Stimulated activated naive CD8-positive, alpha-beta T cell treated with anti-CD3 and anti-CD28 coated beads, Interleukin-15, amount 100 ng/mL, for 72 hours (primary cell): ENCODE data around the gene TESMIN.
A peak's percentile ranks its signal among the peaks of the same experiment; 100 is the strongest.

Experiments
- ATAC-seq: fragments of 150-1000 bp; cut with Tn5 transposase; 2 replicates; pipeline ENCODE4 v1.10.0; 2021; ENCODE audit warnings: mild to moderate bottlenecking, moderate library complexity
- DNase-seq, 2 donors: peaks; one replicate each; pipeline ENCODE4 v3.0.0; 2021 to 2022
- H3K27ac Mint-ChIP-seq, 2 donors: one replicate each; pipeline ENCODE4 v1.8.0; 2022; ENCODE audit warnings: mild to moderate bottlenecking in 2 of 2, mixed read lengths in 2 of 2, moderate library complexity in 2 of 2
- H3K27me3 Mint-ChIP-seq: one replicate; pipeline ENCODE4 v1.8.0; 2022; ENCODE audit warnings: mixed read lengths
- H3K4me1 Mint-ChIP-seq: one replicate; pipeline ENCODE4 v1.8.0; 2022; ENCODE audit warnings: mild to moderate bottlenecking, mixed read lengths
- H3K4me3 Mint-ChIP-seq, 2 donors: one replicate each; pipeline ENCODE4 v1.8.0; 2022; ENCODE audit warnings: mild to moderate bottlenecking in 2 of 2, mixed read lengths in 2 of 2, moderate library complexity in 1 of 2
- H3K9me3 Mint-ChIP-seq, 2 donors: one replicate each; pipeline ENCODE4 v1.8.0; 2022; ENCODE audit warnings: mixed read lengths in 2 of 2

Gene TESMIN

DNA sequence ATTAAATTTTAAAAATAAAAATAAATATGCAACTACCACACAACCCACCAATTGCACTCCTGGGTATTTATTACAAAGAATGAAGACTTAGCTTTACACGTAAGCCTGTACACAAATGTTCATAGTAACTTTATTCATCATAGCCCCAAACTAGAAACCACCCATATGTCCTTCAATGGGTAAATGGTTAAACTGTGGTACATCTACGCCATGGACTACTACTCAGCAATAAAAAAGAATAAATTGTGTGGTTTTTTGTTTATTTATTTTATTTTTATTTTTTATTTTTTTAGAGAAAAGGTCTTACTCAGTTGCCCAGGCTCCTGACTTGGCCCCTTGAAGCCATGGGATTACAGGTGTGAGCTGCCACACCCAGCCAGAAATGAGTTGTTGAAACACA lies 52.3 kb downstream of the TESMIN start:
- no peak for DNase-seq
- H3K4me1 Mint-ChIP-seq, result no peaks in the 10 kb centered on the region
- peaks cover 3% of the 10 kb centered on the region for H3K27me3 Mint-ChIP-seq
- no peak overlapping the region for H3K4me3 Mint-ChIP-seq
- peaks cover 5 to 8% of the 10 kb centered on the region in 2 donors for H3K9me3 Mint-ChIP-seq
- ATAC-seq, result no peak
- no peak overlapping the region for H3K27ac Mint-ChIP-seq

DNA sequence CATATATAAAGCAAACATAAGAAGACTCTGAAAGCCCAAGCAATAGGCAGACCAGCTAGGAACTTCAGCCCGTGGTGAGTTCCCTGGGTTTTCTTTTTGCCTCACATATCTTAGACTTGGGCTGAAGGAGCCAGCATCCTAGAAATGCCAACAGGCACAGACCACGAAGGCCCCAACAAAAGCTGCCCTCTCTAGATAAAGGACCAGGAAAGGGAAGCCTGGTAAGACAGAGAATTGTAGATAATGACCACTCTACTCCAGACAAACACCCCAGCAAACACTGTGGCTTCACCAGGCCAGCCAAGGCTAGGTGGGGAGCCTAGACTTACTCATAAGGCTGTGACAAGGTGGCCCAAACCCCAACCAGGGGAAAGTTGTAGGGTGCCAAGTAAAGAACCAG lies 55.8 kb downstream of the TESMIN start:
- peaks cover 30% of the 10 kb centered on the region for H3K27me3 Mint-ChIP-seq
- DNase-seq, result no peak
- no peak overlapping the region for H3K4me3 Mint-ChIP-seq
- H3K27ac Mint-ChIP-seq, result no peak overlapping the region
- ATAC-seq, result no peak
- H3K9me3 Mint-ChIP-seq, result peaks cover 5 to 8% of the 10 kb centered on the region in 2 donors
- peaks cover 11% of the 10 kb centered on the region for H3K4me1 Mint-ChIP-seq

DNA sequence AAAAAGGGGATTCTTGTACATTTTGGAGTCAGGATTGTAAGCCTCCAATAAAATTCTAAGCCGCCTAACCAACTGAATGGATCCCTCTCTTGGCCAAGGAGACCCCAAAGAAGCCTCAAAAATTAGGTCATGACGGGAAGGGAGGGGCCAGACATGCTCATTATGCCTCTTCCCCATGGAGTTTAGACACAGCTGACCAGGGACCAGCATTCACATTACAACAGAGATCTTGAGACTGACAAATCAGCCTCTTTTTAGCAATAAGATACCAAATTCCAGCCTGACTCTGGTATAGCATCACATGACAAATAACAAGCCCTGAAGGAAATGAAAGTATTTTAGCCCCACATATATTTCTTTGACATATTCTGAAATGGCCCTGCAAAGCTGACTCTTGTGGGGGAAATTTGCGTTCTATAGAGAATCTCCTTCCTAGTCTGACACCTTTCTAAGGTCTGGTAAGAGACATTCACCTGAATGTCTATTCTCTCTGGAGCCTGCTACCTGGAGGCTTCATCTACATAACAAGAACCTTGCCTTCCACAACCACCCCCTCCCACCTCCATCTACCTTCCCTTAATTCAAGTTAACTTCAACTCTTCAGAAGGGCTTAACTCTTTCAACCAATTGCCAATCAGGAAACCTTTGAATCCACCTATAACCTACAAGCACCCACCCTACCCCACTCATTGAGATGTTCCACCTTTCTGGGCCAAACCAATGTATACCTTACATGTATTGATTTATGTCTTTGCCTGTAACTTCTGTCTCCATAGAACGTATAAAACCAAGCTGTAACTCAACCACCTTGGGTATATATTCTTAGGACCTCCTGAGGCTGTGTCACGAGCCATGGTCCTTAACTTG lies 56.7 kb downstream of the TESMIN start:
- Mint-ChIP-seq H3K4me1 (peaks cover 20% of the 10 kb centered on the region), H3K4me3 (no peak overlapping the region), H3K9me3 (peaks cover 5 to 8% of the 10 kb centered on the region in 2 donors), H3K27me3 (peaks cover 35% of the 10 kb centered on the region), H3K27ac (no peak overlapping the region)
- no peak for DNase-seq
- no peak for ATAC-seq

DNA sequence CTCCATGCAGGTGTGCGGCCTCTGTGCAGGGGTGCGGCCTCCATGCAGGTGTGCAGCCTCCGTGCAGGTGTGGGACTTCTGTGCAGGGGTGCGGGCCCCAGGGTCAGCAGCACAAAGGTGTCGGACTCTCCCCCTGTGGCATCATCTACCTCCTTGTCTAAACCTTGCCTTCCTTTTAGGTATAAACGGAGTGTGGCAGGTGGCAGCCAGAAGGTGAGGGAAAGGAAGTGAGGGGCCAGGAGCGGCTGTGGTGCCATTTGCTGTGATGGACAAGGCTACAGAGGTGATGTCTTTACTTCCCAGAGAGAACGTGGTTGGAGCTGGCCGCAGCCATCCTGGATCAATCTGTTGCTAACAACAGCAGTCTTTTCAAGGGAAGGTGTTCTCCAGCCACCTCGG lies 57.8 kb downstream of the TESMIN start:
- H3K27ac Mint-ChIP-seq, result no peak overlapping the region
- peaks cover 5 to 8% of the 10 kb centered on the region in 2 donors for H3K9me3 Mint-ChIP-seq
- peaks cover 22% of the 10 kb centered on the region for H3K4me1 Mint-ChIP-seq
- H3K27me3 Mint-ChIP-seq, result peaks cover 40% of the 10 kb centered on the region
- DNase-seq (no peak), ATAC-seq (no peak)
- no peak overlapping the region for H3K4me3 Mint-ChIP-seq

DNA sequence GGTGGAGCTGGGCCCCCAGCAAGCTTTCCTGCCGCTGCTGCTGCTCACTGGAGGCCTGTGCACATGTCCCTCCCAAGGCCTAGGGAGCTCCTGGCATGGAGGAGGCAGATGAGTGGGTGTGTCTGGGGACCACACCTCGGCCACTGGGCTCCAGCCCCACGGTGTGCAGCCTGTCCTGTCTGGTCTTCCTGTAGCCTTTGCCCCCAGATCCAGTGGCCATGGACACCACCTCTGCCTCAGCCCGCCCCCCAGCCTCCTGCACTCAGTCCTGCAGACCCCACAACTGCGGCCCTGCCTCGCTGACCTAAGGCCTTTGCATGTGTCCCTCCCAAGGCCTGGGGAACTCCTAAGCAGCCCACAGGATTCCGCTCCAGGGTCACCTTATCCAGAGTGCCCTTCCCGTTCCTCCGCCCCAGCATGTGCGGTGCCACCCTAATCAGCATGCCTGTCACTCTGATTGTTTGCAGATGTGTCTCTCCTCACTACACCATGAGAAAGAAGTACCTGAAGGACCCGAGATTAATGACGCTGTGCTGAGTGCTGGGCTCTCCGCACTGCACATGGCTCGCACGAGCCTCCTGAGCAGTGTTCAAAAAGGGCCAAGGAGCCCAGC lies 58.3 kb downstream of the TESMIN start:
- Mint-ChIP-seq H3K27ac (no peak overlapping the region), H3K27me3 (peaks cover 45% of the 10 kb centered on the region)
- ATAC-seq, result no peak

DNA sequence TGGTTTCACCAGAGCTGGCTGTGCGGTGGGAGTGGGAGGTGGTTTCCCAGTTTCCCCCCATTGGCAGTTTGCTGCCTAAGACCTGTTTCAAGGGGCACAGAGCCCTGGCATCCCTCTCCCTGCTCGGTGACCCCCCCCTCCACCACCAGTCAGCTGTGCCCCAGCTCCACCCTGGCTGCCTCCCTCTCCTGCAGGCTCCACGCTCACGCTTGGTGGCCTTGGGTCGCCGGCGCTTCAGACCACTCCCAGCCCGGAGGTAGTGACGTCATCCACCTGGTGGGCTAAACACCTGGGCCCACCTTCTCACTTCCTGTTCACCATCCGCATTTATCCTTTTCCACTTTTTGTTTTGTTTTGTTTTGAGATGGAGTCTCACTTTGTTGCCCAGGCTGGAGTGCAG lies 59.2 kb downstream of the TESMIN start:
- Mint-ChIP-seq H3K27ac (no peak overlapping the region), H3K4me1 (peaks cover 22% of the 10 kb centered on the region), H3K27me3 (peaks cover 53% of the 10 kb centered on the region), H3K9me3 (peaks cover 5 to 8% of the 10 kb centered on the region in 2 donors), H3K4me3 (no peak overlapping the region)
- DNase-seq (no peak), ATAC-seq (no peak)

More for the DNA sequence above, 58.3 kb downstream of the TESMIN start:
- DNase-seq, result no peak
- Mint-ChIP-seq H3K9me3 (peaks cover 5 to 8% of the 10 kb centered on the region in 2 donors), H3K4me1 (peaks cover 22% of the 10 kb centered on the region), H3K4me3 (no peak overlapping the region)

DNA sequence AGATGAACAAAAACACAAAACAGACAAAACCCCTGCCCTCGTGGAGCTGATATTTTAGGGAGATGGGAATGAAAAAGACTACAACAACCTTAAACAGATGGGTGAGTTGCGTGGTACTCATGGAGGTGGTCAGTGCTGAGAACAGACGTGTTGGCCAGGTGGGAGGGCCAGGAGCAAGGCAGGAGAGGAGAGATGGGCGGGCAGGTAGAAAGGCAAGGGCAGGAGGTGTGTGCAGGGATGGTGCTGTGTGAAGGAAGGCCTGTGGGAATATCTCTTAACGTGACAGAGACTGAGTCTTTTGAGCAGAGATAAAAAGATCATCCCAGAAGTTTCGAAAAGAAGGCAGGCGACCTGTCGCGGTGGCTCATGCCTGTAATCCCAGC lies 59.9 kb downstream of the TESMIN start:
- Mint-ChIP-seq H3K4me1 (peaks cover 22% of the 10 kb centered on the region), H3K9me3 (peaks cover 4 to 7% of the 10 kb centered on the region in 2 donors), H3K27me3 (peaks cover 60% of the 10 kb centered on the region), H3K4me3 (no peak overlapping the region), H3K27ac (no peak overlapping the region)
- DNase-seq (no peak), ATAC-seq (no peak)

DNA sequence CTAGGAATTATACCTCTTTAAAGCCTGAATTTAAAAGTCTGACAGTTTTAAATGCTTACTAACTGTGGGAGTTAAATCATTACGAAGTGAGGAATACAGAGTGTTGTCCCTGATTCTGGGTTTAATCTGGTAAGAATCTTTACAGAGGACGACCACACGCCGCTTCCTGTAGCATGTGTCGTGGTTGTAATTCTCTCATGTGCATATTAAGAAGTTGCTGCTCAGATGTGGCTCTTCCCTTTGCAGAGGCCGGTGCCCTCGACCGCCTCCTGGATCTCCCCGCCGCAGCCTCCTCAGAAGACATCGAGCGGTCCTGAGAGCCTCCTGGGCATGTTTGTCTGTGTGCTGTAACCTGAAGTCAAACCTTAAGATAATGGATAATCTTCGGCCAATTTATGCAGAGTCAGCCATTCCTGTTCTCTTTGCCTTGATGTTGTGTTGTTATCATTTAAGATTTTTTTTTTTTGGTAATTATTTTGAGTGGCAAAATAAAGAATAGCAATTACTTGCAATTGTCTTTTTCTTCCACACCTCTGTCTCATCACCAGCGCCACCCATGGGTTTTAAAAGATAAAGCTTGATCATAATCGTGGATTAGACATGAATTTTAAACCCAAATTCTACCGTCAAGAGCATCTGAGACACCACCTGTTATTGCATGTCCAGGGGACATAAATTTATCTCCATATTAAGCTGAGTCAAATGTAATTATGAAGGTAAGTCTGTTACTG lies 60.5 kb downstream of the TESMIN start:
- H3K27me3 Mint-ChIP-seq, result peaks cover 66% of the 10 kb centered on the region
- peak overlapping the region; percentile 17 to 63 for H3K4me3 Mint-ChIP-seq
- DNase-seq (peak; percentile 19 to 34), ATAC-seq (peak; percentile 82)
- H3K4me1 Mint-ChIP-seq, result peaks cover 22% of the 10 kb centered on the region
- peaks cover 0 to 1% of the 10 kb centered on the region in 2 donors for H3K9me3 Mint-ChIP-seq
- no peak overlapping the region for H3K27ac Mint-ChIP-seq

DNA sequence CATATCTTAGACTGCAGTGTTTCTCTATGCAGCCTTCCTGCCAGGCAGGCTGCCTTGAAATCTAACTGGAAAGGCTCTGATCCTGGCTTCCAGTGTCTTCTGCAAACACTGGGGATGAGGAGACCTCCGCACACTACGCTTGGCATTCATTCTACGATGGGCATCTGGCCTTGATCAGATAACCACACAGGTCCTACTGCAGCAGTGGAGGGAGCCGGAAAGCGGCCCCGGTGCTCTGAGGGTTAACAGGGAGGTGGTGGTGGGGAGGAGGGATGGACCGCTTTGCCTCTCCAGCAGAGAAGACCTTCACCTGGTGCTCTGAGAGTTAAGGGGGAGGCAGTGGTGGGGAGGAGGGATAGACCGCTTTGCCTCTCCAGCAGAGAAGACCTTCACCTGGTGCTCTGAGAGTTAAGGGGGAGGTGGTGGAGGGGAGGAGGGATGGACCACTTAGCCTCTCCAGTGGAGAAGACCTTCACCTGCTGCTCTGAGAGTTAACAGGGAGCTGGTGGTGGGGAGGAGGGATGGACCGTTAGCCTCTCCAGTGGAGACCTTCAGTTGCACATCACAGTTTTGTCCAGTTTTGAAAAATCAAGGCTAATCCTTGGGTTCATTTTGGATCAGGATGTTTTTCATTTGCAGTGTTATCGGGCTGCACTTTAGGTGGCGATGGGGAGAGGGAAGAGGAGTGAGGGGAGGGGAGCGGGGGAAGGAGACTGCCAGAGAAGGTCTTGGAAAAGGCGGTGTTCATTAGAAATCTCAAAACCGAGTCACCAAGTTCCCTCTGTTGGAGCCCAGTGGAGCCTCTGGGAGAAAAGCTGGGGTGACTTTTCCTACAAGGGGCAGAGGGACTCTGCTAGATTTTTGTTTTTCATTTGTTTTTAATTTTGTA lies 61.3 kb downstream of the TESMIN start:
- no peaks in the 10 kb centered on the region for H3K9me3 Mint-ChIP-seq
- peaks cover 75% of the 10 kb centered on the region for H3K27me3 Mint-ChIP-seq
- no peak overlapping the region for H3K4me3 Mint-ChIP-seq
- no peak for DNase-seq
- H3K27ac Mint-ChIP-seq, result no peak overlapping the region
- peaks cover 22% of the 10 kb centered on the region for H3K4me1 Mint-ChIP-seq
- no peak for ATAC-seq

DNA sequence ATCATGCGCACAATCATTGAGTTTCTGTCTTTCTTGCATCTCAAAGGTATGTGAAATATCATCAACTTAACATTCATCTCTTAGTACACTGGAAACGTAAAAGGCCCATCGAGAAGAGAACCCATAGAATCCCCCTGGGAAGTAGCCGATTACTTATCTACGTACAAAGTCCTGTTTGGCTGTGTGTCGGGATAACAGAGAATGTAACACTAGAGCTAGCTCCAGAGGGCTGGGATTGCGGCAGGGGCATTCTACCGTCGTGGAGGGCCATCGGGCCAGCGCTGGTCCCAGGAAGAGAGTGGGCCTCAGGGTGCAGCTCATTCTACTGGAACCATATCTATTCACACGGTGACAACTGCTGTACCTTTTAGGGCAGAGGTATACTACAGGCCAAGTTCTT lies 62.4 kb downstream of the TESMIN start:
- Mint-ChIP-seq H3K9me3 (no peaks in the 10 kb centered on the region), H3K27me3 (peaks cover 79% of the 10 kb centered on the region), H3K4me3 (no peak overlapping the region), H3K4me1 (peaks cover 22% of the 10 kb centered on the region), H3K27ac (no peak overlapping the region)
- ATAC-seq (no peak), DNase-seq (no peak)

DNA sequence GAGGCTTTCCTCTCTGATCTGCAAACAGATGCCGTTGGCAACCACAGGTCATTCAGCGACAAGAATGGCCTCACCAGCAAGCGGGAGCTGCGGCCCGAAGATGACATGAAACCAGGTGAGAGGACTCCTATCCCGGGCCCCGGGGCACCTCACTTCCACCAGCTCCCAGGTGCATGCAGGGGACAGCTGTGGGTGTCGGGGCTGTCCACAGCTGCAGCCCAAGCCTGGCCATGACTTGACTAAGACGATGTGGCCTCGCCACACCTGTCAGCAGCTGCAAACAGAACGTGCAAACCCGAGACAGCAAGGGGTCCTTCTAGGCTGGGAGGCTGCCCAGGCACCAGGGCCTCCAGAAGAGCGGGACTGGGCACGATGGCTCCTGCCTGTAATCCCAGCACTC lies 63.3 kb downstream of the TESMIN start:
- Mint-ChIP-seq H3K4me1 (peaks cover 24% of the 10 kb centered on the region), H3K27me3 (peaks cover 79% of the 10 kb centered on the region), H3K9me3 (no peaks in the 10 kb centered on the region), H3K4me3 (no peak overlapping the region), H3K27ac (no peak overlapping the region)
- no peak for ATAC-seq
- no peak for DNase-seq

DNA sequence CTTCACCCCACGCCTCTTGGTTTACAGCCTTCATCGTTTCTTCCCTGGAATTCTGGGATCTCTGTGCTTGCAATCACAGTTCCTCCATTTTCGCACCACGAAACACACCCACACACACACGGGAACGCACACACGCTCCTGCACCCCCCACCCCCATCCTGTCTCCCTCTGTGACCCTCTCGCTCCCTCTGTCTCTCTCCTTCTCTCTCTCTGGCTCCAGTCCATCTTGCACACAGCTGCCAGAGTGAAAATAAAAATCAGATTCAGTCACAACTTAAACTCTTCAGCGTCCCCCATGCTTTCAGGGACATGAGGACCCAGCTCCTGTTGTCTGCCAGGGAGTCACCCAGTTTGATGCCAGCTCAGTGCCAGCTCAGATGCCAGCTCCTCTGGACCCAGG lies 64.0 kb downstream of the TESMIN start:
- Mint-ChIP-seq H3K27ac (peak overlapping the region in 1 of 2 donors; percentile 69), H3K27me3 (peaks cover 79% of the 10 kb centered on the region), H3K4me3 (no peak overlapping the region), H3K9me3 (no peaks in the 10 kb centered on the region), H3K4me1 (peaks cover 30% of the 10 kb centered on the region)
- DNase-seq (no peak), ATAC-seq (no peak)

DNA sequence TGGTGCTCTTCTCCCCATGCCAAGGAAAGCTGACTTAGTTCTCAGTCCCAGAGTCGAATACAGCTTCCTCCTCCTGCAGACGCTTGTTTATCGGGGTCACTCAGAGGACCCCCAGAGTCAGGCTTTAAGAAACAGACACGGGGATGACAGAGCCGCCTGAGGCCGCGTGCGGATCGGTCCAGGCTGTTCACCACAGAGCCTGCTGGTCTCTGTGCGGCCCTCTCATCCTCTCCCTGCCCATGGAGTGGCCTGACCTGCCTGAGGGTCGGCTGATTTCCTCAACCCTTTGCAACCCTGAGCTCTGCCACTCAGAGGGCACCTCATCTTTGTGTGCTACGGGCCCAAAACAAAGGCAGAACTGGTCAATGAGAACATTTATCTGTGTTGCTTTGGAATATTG lies 64.8 kb downstream of the TESMIN start:
- no peak overlapping the region for H3K27ac Mint-ChIP-seq
- ATAC-seq (no peak), DNase-seq (no peak)
- H3K4me3 Mint-ChIP-seq, result no peak overlapping the region
- no peaks in the 10 kb centered on the region for H3K9me3 Mint-ChIP-seq
- H3K4me1 Mint-ChIP-seq, result peaks cover 28% of the 10 kb centered on the region
- H3K27me3 Mint-ChIP-seq, result peaks cover 75% of the 10 kb centered on the region

DNA sequence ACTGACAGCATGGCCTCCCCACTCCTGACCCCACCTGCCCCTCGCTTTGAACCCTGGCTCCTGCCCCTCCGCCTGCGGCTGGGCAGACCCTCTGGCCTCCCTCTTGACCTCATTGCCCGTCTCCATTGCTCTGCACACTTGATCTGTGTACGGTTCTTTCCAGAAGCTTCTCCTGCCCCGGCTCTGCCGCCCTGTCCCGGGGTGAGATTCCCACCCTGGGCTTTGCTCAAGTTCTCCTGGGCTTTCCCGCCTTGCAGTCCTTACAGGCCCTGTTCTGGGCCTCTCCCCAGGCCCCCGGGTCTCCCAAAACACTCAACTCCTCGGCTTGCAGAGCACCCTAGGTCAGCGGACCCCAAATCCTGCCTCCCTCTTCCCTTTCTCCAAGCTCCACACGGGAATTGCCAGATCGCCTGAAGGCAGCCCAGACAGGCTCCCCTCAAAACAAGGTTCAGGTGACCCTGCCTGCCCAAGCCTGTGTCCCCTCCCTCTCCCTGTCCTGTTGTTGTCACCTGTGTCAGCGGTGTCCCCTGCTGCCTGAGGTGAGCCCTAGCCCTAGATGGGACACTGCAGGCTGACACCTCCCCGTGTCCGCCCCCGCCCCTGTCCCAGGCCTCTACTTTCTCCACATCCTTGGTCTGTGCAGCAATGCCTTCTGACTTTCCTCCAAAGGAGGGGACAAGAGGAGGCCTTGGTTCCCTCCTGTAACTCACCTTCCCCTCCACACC lies 65.5 kb downstream of the TESMIN start:
- Mint-ChIP-seq H3K4me3 (peak overlapping the region; percentile 30 to 53), H3K9me3 (no peaks in the 10 kb centered on the region), H3K4me1 (peaks cover 22% of the 10 kb centered on the region), H3K27me3 (peaks cover 70% of the 10 kb centered on the region), H3K27ac (no peak overlapping the region)
- DNase-seq (no peak), ATAC-seq (no peak)
